Cardiac muscle cell (in vitro differentiated cells and primary cell): ENCODE measurements around the gene TBXAS1. TPM values are rescaled to one million over a fixed set of nuclear protein-coding genes. Genes with fewer than 3 reads are reported as not detected.

Experiments used
- DNase-seq, 2 donors: peaks; one replicate each; pipeline versions ENCODE4 v3.0.0 to v3.0.0-alpha.2; 2010 to 2017; ENCODE audit warnings: low read depth in 1 of 2, low spot score in 1 of 2
- H3K27ac ChIP-seq: fragments of 200-600 bp; sonication (generic); 2 replicates; pipeline ENCODE4 v1.5.1; 2016
- H3K27me3 ChIP-seq: fragments of 200-600 bp; sonication (generic); 2 replicates; pipeline ENCODE4 v1.6.0; 2016; ENCODE audit warnings: control low read depth
- H3K36me3 ChIP-seq: fragments of 200-600 bp; sonication (generic); 2 replicates; pipeline ENCODE4 v1.5.1; 2016; ENCODE audit warnings: control low read depth
- H3K4me1 ChIP-seq: fragments of 200-600 bp; sonication (generic); 2 replicates; pipeline ENCODE4 v1.8.1; 2017; ENCODE audit warnings: low read depth, mild to moderate bottlenecking, mixed run types
- H3K4me3 ChIP-seq: fragments of 200-600 bp; sonication (generic); 2 replicates; pipeline ENCODE4 v1.5.1; 2016; ENCODE audit warnings: mild to moderate bottlenecking
- H3K9me3 ChIP-seq: fragments of 200-600 bp; sonication (generic); 2 replicates; pipeline ENCODE4 v1.5.1; 2017; ENCODE audit warnings: low read depth, mild to moderate bottlenecking, control low read depth
- polyA plus RNA-seq: library from polyadenylated mRNA; unstranded; fragments of >200 nt; fragmentation: Nextera tagmentation; extraction: Ambion mirVana; gene quantifications from 2 replicates; pipeline ENCODE4 v1.2.1, GENCODE V29; 2016
- total RNA-seq: library from RNA; depleted of rRNA; stranded (reverse); fragments of >200 nt; gene quantifications from 2 replicates; pipeline ENCODE4 v1.2.3, GENCODE V29; 2016
- TF ChIP-seq, protein P1 (sequence below): IDR thresholded peaks from 2 replicates; pipeline ENCODE4 v1.5.1; 2012; ENCODE audit warnings: low read depth, mild to moderate bottlenecking, low read length

The TBXAS1 gene
- total and polyA plus RNA-seq, 2 experiments from 2014 or later: 0.83 to 6.2 TPM

DNA sequence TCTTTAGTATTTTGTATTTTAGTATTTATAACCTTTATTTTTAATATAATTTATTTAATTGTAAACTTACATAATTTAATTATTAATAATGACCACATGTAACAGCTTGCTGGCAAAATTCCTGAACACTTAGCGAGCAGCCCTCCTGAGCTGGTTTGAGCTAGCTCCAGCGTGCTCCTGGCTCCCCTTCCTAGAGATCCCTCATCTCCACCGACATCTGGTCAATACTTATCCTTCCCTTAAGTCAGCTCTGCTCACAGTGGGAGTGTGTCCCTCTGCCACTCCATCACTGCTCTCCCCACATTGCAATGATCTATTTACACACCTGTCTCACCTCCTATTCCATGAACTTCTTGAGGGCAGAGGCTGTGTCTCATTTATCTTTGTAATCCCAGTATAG lies 20.6 kb upstream of the TBXAS1 start:
- Histone ChIP-seq H3K36me3 (no peaks in the 10 kb centered on the region), H3K27ac (no peak overlapping the region), H3K4me1 (no peaks in the 10 kb centered on the region), H3K9me3 (no peaks in the 10 kb centered on the region), H3K4me3 (no peak overlapping the region), H3K27me3 (no peaks in the 10 kb centered on the region)
- TF ChIP-seq, protein P1, sequence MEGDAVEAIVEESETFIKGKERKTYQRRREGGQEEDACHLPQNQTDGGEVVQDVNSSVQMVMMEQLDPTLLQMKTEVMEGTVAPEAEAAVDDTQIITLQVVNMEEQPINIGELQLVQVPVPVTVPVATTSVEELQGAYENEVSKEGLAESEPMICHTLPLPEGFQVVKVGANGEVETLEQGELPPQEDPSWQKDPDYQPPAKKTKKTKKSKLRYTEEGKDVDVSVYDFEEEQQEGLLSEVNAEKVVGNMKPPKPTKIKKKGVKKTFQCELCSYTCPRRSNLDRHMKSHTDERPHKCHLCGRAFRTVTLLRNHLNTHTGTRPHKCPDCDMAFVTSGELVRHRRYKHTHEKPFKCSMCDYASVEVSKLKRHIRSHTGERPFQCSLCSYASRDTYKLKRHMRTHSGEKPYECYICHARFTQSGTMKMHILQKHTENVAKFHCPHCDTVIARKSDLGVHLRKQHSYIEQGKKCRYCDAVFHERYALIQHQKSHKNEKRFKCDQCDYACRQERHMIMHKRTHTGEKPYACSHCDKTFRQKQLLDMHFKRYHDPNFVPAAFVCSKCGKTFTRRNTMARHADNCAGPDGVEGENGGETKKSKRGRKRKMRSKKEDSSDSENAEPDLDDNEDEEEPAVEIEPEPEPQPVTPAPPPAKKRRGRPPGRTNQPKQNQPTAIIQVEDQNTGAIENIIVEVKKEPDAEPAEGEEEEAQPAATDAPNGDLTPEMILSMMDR: no peak
- DNase-seq: no peak

DNA sequence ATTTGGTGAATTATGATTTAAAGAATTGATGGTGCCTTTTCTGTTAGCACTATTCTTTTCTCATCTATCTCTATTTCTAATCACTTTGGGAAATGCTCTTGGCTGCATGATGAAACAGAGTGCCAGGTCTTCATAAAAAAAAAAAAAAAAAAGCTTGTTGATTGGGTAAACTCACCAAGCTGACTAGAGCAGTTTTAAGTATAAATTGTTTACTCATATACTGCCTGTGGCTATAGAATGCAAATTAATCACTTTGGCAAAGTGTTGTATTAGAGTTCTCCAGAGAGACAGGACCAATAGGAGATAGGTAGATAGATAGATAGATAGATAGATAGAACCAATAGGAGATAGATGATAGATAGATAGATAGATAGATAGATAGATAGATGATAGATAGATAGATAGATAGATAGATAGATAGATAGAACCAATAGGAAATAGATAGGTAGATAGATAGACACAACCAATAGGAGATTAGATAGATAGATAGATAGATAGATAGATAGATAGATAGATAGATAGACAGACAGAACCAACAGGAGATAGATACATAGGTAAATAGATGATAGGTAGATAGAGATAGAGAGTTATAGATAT lies 20.1 kb upstream of the TBXAS1 start:
- H3K4me1 ChIP-seq: no peaks in the 10 kb centered on the region
- TF ChIP-seq, protein P1: no peak

DNA sequence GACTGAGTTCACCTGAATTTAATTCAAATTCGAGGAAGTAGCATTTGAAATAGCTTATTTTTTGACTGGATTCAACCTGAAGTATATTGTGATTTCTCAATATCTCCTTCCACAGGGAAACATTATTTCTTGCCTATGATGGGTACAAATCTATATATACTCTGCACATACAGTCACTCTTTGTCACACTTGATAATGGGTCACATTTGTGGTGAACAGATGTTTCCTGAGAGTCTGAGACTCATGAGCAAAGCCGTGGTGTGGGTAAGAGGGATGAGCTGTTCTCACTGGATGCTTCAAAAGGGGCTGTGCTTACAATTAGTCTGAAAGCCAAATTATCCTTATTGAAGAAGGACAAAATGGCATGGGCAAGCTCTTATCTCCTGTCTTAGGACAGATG lies 18.0 kb upstream of the TBXAS1 start:
- H3K4me3 ChIP-seq: no peak overlapping the region
- H3K27me3 ChIP-seq: no peaks in the 10 kb centered on the region
- H3K9me3 ChIP-seq: no peaks in the 10 kb centered on the region
- DNase-seq: no peak
- no peak overlapping the region for H3K27ac ChIP-seq
- H3K4me1 ChIP-seq: no peaks in the 10 kb centered on the region
- H3K36me3 ChIP-seq: no peaks in the 10 kb centered on the region
- TF ChIP-seq, protein P1: no peak

More for the DNA sequence above, 20.1 kb upstream of the TBXAS1 start:
- H3K4me3 ChIP-seq: no peak overlapping the region
- no peaks in the 10 kb centered on the region for H3K36me3 ChIP-seq
- no peak overlapping the region for H3K27ac ChIP-seq
- H3K9me3 ChIP-seq: no peaks in the 10 kb centered on the region
- no peak for DNase-seq
- no peaks in the 10 kb centered on the region for H3K27me3 ChIP-seq

DNA sequence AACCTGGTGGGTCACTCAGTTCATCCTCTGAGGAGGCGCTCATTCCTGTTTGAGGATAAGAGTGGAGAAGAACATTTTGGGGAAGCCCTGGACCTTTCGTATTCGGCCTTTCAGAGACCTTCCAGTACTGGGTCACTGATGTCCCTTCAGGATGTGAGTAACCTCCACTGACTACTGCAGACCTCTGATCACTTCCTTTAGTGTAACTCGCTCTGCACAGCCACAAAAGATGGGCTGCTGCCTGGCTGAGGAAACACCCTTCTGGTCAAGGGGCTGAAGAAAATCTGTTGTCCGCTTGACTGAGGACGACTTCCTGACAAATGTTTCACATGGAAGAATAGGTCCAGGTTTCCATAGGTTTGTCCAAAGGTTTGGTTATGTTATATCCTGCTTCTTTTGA lies 15.9 kb upstream of the TBXAS1 start:
- no peak for DNase-seq

DNA sequence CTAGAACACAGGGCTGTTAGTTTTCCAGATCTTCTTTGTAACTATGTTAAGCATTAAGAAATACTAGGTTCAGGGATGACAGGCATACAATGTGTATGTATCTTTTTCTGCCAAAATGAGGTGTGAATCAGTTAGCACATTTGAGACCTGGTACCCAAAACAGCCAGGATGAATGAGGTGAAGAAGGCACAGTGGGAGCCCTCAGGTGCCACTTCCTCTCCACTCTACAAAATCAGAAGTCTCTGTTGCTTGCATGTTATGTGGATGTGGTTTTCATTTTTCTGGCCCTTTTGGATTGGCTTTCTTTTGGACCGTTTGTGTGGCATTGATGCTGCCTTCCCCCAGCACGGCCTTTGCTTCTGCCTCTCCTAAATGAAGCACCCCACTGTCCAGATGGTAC lies 15.4 kb upstream of the TBXAS1 start:
- TF ChIP-seq, protein P1: no peak
- Histone ChIP-seq H3K27me3 (no peaks in the 10 kb centered on the region), H3K4me1 (no peaks in the 10 kb centered on the region), H3K9me3 (no peaks in the 10 kb centered on the region), H3K27ac (no peak overlapping the region), H3K36me3 (no peaks in the 10 kb centered on the region), H3K4me3 (no peak overlapping the region)
- DNase-seq: no peak

More for the DNA sequence above, 15.9 kb upstream of the TBXAS1 start:
- Histone ChIP-seq H3K9me3 (no peaks in the 10 kb centered on the region), H3K27ac (no peak overlapping the region), H3K27me3 (no peaks in the 10 kb centered on the region), H3K4me3 (no peak overlapping the region), H3K4me1 (no peaks in the 10 kb centered on the region), H3K36me3 (no peaks in the 10 kb centered on the region)
- TF ChIP-seq, protein P1: no peak
